Measurements from ENCODE around the gene MYT1. TPM values are rescaled to one million over a fixed set of nuclear protein-coding genes. Genes with fewer than 3 reads are reported as not detected.

MYT1 gene
- total RNA-seq, 1 donor from 2014 or later: not detected

GRCh38 chr20:64217539-64218221, 53.4 kb downstream of the MYT1 start:
- H3K27me3 ChIP-seq (ENCODE audit: control insufficient read depth, insufficient read depth, low read length): peaks cover 32% of the 10 kb centered on the region
- no peak overlapping the region for H3K4me3 ChIP-seq (ENCODE audit: low read depth, low read length)
- H3K36me3 ChIP-seq (ENCODE audit: control insufficient read depth, insufficient read depth, low read length): no peaks in the 10 kb centered on the region
- no peak for DNase-seq (ENCODE audit: low read depth)
- no peak for TF ChIP-seq CTCF (IDR thresholded peaks at IDR 0.05; ENCODE audit: insufficient read depth, low read length, poor library complexity, severe bottlenecking)

- no peak for TF ChIP-seq CTCF (IDR thresholded peaks at IDR 0.05; ENCODE audit: insufficient read depth, low read length, poor library complexity, severe bottlenecking)
- Histone ChIP-seq H3K27me3 (ENCODE audit: control insufficient read depth, insufficient read depth, low read length) (peaks cover 22% of the 10 kb centered on the region), H3K4me3 (ENCODE audit: low read depth, low read length) (no peak overlapping the region), H3K36me3 (ENCODE audit: control insufficient read depth, insufficient read depth, low read length) (no peaks in the 10 kb centered on the region)
- no peak for DNase-seq (ENCODE audit: low read depth)
Measured at GRCh38 chr20:64219202-64219601, 55.0 kb downstream of the MYT1 start.

- Histone ChIP-seq H3K4me3 (ENCODE audit: low read depth, low read length) (no peak overlapping the region), H3K36me3 (ENCODE audit: control insufficient read depth, insufficient read depth, low read length) (no peaks in the 10 kb centered on the region), H3K27me3 (ENCODE audit: control insufficient read depth, insufficient read depth, low read length) (peaks cover 22% of the 10 kb centered on the region)
- no peak for DNase-seq (ENCODE audit: low read depth)
- no peak for TF ChIP-seq CTCF (IDR thresholded peaks at IDR 0.05; ENCODE audit: insufficient read depth, low read length, poor library complexity, severe bottlenecking)
Measured at GRCh38 chr20:64219730-64220129, 55.5 kb downstream of the MYT1 start.

- no peak for TF ChIP-seq CTCF (IDR thresholded peaks at IDR 0.05; ENCODE audit: insufficient read depth, low read length, poor library complexity, severe bottlenecking)
- peaks cover 22% of the 10 kb centered on the region for H3K27me3 ChIP-seq (ENCODE audit: control insufficient read depth, insufficient read depth, low read length)
- H3K36me3 ChIP-seq (ENCODE audit: control insufficient read depth, insufficient read depth, low read length): no peaks in the 10 kb centered on the region
- DNase-seq (ENCODE audit: low read depth): no peak
- H3K4me3 ChIP-seq (ENCODE audit: low read depth, low read length): no peak overlapping the region
Measured at GRCh38 chr20:64220420-64220819, 56.2 kb downstream of the MYT1 start.

- no peak for DNase-seq (ENCODE audit: low read depth)
- Histone ChIP-seq H3K36me3 (ENCODE audit: control insufficient read depth, insufficient read depth, low read length) (no peaks in the 10 kb centered on the region), H3K27me3 (ENCODE audit: control insufficient read depth, insufficient read depth, low read length) (peaks cover 22% of the 10 kb centered on the region), H3K4me3 (ENCODE audit: low read depth, low read length) (no peak overlapping the region)
- no peak for TF ChIP-seq CTCF (IDR thresholded peaks at IDR 0.05; ENCODE audit: insufficient read depth, low read length, poor library complexity, severe bottlenecking)
Measured at GRCh38 chr20:64220891-64221527, 56.8 kb downstream of the MYT1 start.
